ENCODE measurements around the gene INTS1. TPM values are rescaled to one million over a fixed set of nuclear protein-coding genes. Genes with fewer than 3 reads are reported as not detected.

Gene INTS1
- total and polyA plus RNA-seq, 2 donors (not counting 1 experiment from before 2014, with no cell fraction given): 128 to 160 TPM

- H3K27ac Mint-ChIP-seq: no peak overlapping the region
- no peaks in the 10 kb centered on the region for H3K4me1 ChIP-seq (ENCODE audit: control insufficient read depth in 2 of 2, insufficient read depth in 2 of 2, low read length in 2 of 2)
- H3K4me3 ChIP-seq (ENCODE audit: control extremely low read depth in 1 of 5, extremely low read depth in 1 of 5, insufficient read depth in 1 of 5, low read depth in 2 of 5, low read length in 4 of 5): no peak overlapping the region
- intact Hi-C loops (cut with micrococcal nuclease): no loop called here
- no peak overlapping the region for H3K9ac ChIP-seq (ENCODE audit: low read length)
- H3K9me3 ChIP-seq (ENCODE audit: control extremely low read depth in 1 of 3, control insufficient read depth in 2 of 3, insufficient read depth in 1 of 3, low read length in 2 of 3): peaks cover 0 to 3% (median 0%) of the 10 kb centered on the region in 3 donors
- no peaks in the 10 kb centered on the region for H3K79me2 ChIP-seq (ENCODE audit: control insufficient read depth, insufficient read depth, low read length)
- no peak overlapping the region for H3K4me2 ChIP-seq (replicated peaks; ENCODE audit: low read depth, low read length, poor library complexity, severe bottlenecking)
- H4K20me1 ChIP-seq (ENCODE audit: control insufficient read depth, insufficient read depth, low read length, poor library complexity, severe bottlenecking): no peaks in the 10 kb centered on the region
- ChIA-PET CTCF (no interaction called here), POLR2A (no interaction called here)
- H3K27ac ChIP-seq (ENCODE audit: low read length in 2 of 2): no peak overlapping the region
- DNase-seq: no peak
- H3K4me3 Mint-ChIP-seq: no peak overlapping the region
- H3K36me3 ChIP-seq (replicated peaks in 1 of 2; ENCODE audit: control extremely low read depth in 1 of 2, control insufficient read depth in 1 of 2, extremely low read depth in 1 of 2, insufficient read depth in 2 of 2, low read length in 1 of 2): no peaks in the 10 kb centered on the region
- 85% methylated on average over 13 of the region's 13 CpGs for WGBS (ENCODE audit: insufficient coverage)
- TF ChIP-seq EZH2 (IDR thresholded peaks at IDR 0.05; ENCODE audit: borderline replicate concordance, insufficient read depth, low read depth, low read length, poor library complexity, severe bottlenecking): no peak
- no peak for TF ChIP-seq CTCF (IDR thresholded peaks at IDR 0.05)
- no peak overlapping the region for H2AFZ ChIP-seq (ENCODE audit: insufficient read depth, low read depth, low read length, poor library complexity, severe bottlenecking)
- H3K27me3 Mint-ChIP-seq: no peaks in the 10 kb centered on the region
- no peaks in the 10 kb centered on the region for H3K9me3 Mint-ChIP-seq (ENCODE audit: insufficient read depth)
- H3K4me1 Mint-ChIP-seq: no peaks in the 10 kb centered on the region
- no peaks in the 10 kb centered on the region for H3K27me3 ChIP-seq (replicated peaks in 1 of 4; ENCODE audit: control extremely low read depth in 1 of 4, control insufficient read depth in 3 of 4, insufficient read depth in 4 of 4, low read length in 3 of 4)
- ATAC-seq (ENCODE audit: low read depth): no peak
Observed at GRCh38 chr7:1449501-1449900, 54.7 kb downstream of the INTS1 start.

- ChIA-PET POLR2A (no interaction called here), CTCF (no interaction called here)
- H3K27me3 Mint-ChIP-seq: no peaks in the 10 kb centered on the region
- Histone ChIP-seq H4K20me1 (ENCODE audit: control insufficient read depth, insufficient read depth, low read length, poor library complexity, severe bottlenecking) (no peaks in the 10 kb centered on the region), H2AFZ (ENCODE audit: insufficient read depth, low read depth, low read length, poor library complexity, severe bottlenecking) (no peak overlapping the region), H3K9ac (ENCODE audit: low read length) (no peak overlapping the region), H3K4me1 (ENCODE audit: control insufficient read depth in 2 of 2, insufficient read depth in 2 of 2, low read length in 2 of 2) (no peaks in the 10 kb centered on the region), H3K79me2 (ENCODE audit: control insufficient read depth, insufficient read depth, low read length) (no peaks in the 10 kb centered on the region), H3K36me3 (replicated peaks in 1 of 2; ENCODE audit: control extremely low read depth in 1 of 2, control insufficient read depth in 1 of 2, extremely low read depth in 1 of 2, insufficient read depth in 2 of 2, low read length in 1 of 2) (no peaks in the 10 kb centered on the region), H3K27me3 (replicated peaks in 1 of 4; ENCODE audit: control extremely low read depth in 1 of 4, control insufficient read depth in 3 of 4, insufficient read depth in 4 of 4, low read length in 3 of 4) (no peaks in the 10 kb centered on the region), H3K9me3 (ENCODE audit: control extremely low read depth in 1 of 3, control insufficient read depth in 2 of 3, insufficient read depth in 1 of 3, low read length in 2 of 3) (peaks cover 0 to 3% (median 0%) of the 10 kb centered on the region in 3 donors), H3K4me2 (replicated peaks; ENCODE audit: low read depth, low read length, poor library complexity, severe bottlenecking) (no peak overlapping the region), H3K4me3 (ENCODE audit: control extremely low read depth in 1 of 5, extremely low read depth in 1 of 5, insufficient read depth in 1 of 5, low read depth in 2 of 5, low read length in 4 of 5) (no peak overlapping the region), H3K27ac (ENCODE audit: low read length in 2 of 2) (no peak overlapping the region)
- H3K4me3 Mint-ChIP-seq: no peak overlapping the region
- no peaks in the 10 kb centered on the region for H3K9me3 Mint-ChIP-seq (ENCODE audit: insufficient read depth)
- intact Hi-C loops (cut with micrococcal nuclease): no loop called here
- H3K27ac Mint-ChIP-seq: no peak overlapping the region
- WGBS (ENCODE audit: insufficient coverage): 95% methylated on average over 10 of the region's 14 CpGs
- TF ChIP-seq CTCF (IDR thresholded peaks at IDR 0.05) (no peak), EZH2 (IDR thresholded peaks at IDR 0.05; ENCODE audit: borderline replicate concordance, insufficient read depth, low read depth, low read length, poor library complexity, severe bottlenecking) (no peak)
- DNase-seq (no peak), ATAC-seq (ENCODE audit: low read depth) (no peak)
- H3K4me1 Mint-ChIP-seq: no peaks in the 10 kb centered on the region
Observed at GRCh38 chr7:1448958-1449357, 55.2 kb downstream of the INTS1 start.

Measured in B cell (primary cell).